ENCODE data around the gene CDC6. TPM values are rescaled to one million over a fixed set of nuclear protein-coding genes. Genes with fewer than 3 reads are reported as not detected.

Gene CDC6
- total and polyA plus RNA-seq, 2 of the 8 experiments (the other 6 are each of a cell fraction or from before 2014, with no cell fraction given) = 50.5 to 140 TPM

- TF ChIP-seq ATF2 (IDR thresholded peaks at IDR 0.05; ENCODE audit: low read length) = no peak
- no peak for TF ChIP-seq NANOG (IDR thresholded peaks at IDR 0.05; ENCODE audit: insufficient read depth, low read depth, low read length, poor library complexity, severe bottlenecking)
- no peak for TF ChIP-seq TAF1 (IDR thresholded peaks at IDR 0.05; ENCODE audit: low read depth, low read length)
- no peak for TF ChIP-seq GTF2F1 (IDR thresholded peaks at IDR 0.05; ENCODE audit: borderline replicate concordance, low read depth, low read length)
- no peak for TF ChIP-seq EP300 (IDR thresholded peaks at IDR 0.05; ENCODE audit: borderline replicate concordance in 1 of 2, low read depth in 2 of 2, low read length in 2 of 2)
- no peak for TF ChIP-seq CHD1 (IDR thresholded peaks at IDR 0.05; ENCODE audit: low read depth, low read length)
- TF ChIP-seq CREB1 (IDR thresholded peaks at IDR 0.05) = no peak
- TF ChIP-seq HDAC6 (IDR thresholded peaks at IDR 0.05; ENCODE audit: low read depth, low read length) = no peak
Measured at GRCh38 chr17:40346765-40347158, 59.1 kb downstream of the CDC6 start (continued).
